ENCODE measurements around the gene GEMIN7. TPM values are rescaled to one million over a fixed set of nuclear protein-coding genes. Genes with fewer than 3 reads are reported as not detected.

The GEMIN7 gene
- total and polyA plus RNA-seq, 9 donors, result 9.7 to 16.0 (median 11.7) TPM

DNA sequence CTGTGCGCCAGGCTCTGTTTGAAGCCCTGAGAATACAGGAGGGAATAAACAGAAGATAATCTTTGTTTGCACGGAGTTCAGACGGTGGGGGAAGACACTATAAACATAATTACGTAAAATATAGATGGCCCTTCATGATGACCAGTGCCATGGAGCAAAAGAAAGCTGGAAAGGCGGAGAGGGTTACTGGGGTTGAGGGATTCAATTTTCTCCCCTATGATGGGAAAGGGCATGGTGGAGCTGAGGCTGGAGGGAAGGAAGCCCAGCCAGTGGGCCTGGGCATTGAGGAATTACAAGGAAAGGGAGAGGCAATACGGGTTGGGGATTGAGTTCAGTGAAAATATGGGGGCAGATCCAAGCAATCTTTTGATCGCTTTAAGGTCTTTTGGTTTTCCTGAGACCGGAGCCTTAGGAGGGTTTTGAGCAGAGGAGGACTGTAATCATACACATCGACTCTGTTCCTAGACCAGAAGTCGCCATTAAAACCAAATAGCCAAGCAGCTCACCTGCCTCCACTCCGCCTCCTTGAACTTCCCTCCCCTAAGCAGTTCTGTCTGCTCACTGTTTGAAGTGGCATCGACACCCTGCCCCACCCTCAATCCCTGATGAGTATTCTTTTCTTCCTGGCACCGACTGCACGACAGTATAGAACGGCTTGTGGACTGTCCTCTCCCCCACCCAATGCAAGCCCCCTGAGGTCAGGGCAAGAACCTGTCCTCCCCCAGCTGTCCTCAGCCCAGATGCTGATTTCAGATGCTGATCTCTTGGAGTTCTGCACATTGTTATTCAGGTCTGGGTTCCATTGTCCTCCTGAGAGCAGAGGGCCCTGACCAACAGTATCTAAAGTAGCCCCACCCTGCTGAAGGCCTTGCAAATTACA is 2.0 kb upstream of the GEMIN7 start:
- WGBS, 3 donors, result 69 to 77% (median 74%) methylated on average over 15 of the region's 15 CpGs
- Histone ChIP-seq H3K27ac (no peak overlapping the region), H3K4me1 (ENCODE audit: insufficient read depth) (peaks cover 6% of the 10 kb centered on the region), H3K4me3 (no peak overlapping the region), H3K9me3 (no peaks in the 10 kb centered on the region), H3K27me3 (no peaks in the 10 kb centered on the region), H3K36me3 (no peaks in the 10 kb centered on the region)
- no peak for TF ChIP-seq POLR2A (IDR thresholded peaks at IDR 0.05)
- TF ChIP-seq EP300 (IDR thresholded peaks at IDR 0.05), result no peak
- no peak for TF ChIP-seq CTCF (IDR thresholded peaks at IDR 0.05)
- intact Hi-C loops (cut with DNase I), result no loop called here
- no peak for DNase-seq

DNA sequence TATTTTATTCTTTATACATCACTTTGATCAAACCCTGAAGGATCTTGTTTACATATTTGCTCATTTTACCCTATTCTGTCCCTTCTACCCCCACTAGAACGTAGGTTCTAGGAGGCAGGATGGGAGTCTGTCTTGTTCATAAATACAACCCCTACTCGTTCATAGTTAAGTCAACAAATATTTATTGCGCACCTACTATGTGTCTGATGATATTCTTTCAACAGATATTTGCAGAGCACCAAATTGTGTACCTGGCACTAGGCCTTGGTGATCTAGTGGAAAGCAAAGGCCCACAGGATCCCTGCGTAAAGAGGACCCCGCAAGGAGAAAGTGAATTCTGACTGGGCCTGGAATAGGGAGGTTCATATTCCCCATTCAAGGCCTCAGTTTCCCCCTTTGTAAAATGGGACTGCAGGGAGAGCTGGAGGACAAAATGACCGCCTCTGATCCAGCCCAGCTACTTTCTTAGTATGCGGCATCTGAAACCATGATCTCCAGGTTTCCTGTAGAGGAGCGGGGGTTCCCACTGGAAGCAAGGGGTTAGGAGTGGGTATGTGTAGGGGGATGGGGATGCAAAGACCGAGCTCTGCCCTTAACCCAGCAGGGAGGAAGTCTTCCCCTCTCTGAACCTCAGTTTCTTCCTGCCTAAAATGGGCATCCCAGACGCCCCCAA is 534 bp upstream of the GEMIN7 start:
- no peaks in the 10 kb centered on the region for H3K27me3 ChIP-seq
- H3K27ac ChIP-seq, result no peak overlapping the region
- intact Hi-C loops (cut with DNase I), result no loop called here
- peaks cover 6% of the 10 kb centered on the region for H3K4me1 ChIP-seq (ENCODE audit: insufficient read depth)
- H3K4me3 ChIP-seq, result peak overlapping the region; percentile 87
- no peaks in the 10 kb centered on the region for H3K36me3 ChIP-seq
- no peak for TF ChIP-seq EP300 (IDR thresholded peaks at IDR 0.05)
- no peak for TF ChIP-seq CTCF (IDR thresholded peaks at IDR 0.05)
- no peak for TF ChIP-seq POLR2A (IDR thresholded peaks at IDR 0.05)
- H3K9me3 ChIP-seq, result no peaks in the 10 kb centered on the region
- 53 to 55% (median 54%) methylated on average over 10 of the region's 10 CpGs for WGBS, 3 donors
- no peak for DNase-seq

- no peak overlapping the region for H3K27ac ChIP-seq
These were observed 881 bp downstream of the GEMIN7 start for GRCh38 chr19:45079911-45080370.

More at GRCh38 chr19:45079911-45080370, 881 bp downstream of the GEMIN7 start:
- Histone ChIP-seq H3K9me3 (no peaks in the 10 kb centered on the region), H3K4me3 (peak overlapping the region; percentile 87), H3K4me1 (ENCODE audit: insufficient read depth) (peaks cover 6% of the 10 kb centered on the region), H3K36me3 (no peaks in the 10 kb centered on the region), H3K27me3 (no peaks in the 10 kb centered on the region)
- 11 to 15% (median 12%) methylated on average over 6 of the region's 6 CpGs for WGBS, 3 donors
- TF ChIP-seq EP300 (IDR thresholded peaks at IDR 0.05), result no peak
- no peak for TF ChIP-seq CTCF (IDR thresholded peaks at IDR 0.05)
- no peak for TF ChIP-seq POLR2A (IDR thresholded peaks at IDR 0.05)
- intact Hi-C loops (cut with DNase I), result no loop called here
- no peak for DNase-seq
